Thyroid gland (tissue), 4 donors: ENCODE results near the gene DCUN1D2.

ENCODE experiments used
- POLR2A ChIP-seq, 2 donors: fragments of 450-650 bp; IDR thresholded peaks; one replicate each; pipeline ENCODE4 v1.6.1; 2017; ENCODE audit warnings: antibody characterized with exemption in 2 of 2, mild to moderate bottlenecking in 2 of 2, moderate library complexity in 1 of 2
- TF ChIP-seq, protein P1 (sequence below), 6 experiments: fragments of 200-600 bp in 3 of 6; fragments of 450-650 bp in 3 of 6; sonication (generic) in 3 of 6; IDR thresholded peaks; one replicate each; pipeline ENCODE4 v1.5.1; 2016 to 2019; ENCODE audit warnings: antibody characterized with exemption in 6 of 6, mild to moderate bottlenecking in 2 of 6, inconsistent platforms in 1 of 6, moderate library complexity in 1 of 6

DNA sequence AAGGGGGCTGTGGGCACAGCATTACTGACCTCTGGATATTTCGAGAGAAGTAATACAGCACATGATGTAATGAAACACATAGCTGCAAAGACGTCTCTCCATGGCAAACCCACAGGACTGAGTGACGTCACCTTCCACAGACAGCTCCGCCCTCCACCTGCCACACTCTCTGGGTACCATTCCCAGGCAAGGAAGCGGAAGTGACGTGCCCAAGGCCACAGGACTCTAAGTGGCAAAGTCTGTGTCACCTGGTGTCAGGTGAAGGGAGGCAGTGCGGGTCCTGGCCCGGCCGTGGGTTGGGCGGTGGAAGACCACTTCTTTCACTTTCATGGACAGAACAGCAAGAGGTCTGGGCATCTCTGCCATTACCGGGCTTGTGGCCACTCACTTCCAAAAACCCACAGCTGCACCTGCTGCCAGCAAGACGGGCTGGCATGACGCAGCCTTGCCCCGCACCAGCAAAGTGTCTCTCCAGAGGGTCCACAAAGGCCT lies 30.4 kb downstream of the DCUN1D2 start:
- TF ChIP-seq, protein P1, sequence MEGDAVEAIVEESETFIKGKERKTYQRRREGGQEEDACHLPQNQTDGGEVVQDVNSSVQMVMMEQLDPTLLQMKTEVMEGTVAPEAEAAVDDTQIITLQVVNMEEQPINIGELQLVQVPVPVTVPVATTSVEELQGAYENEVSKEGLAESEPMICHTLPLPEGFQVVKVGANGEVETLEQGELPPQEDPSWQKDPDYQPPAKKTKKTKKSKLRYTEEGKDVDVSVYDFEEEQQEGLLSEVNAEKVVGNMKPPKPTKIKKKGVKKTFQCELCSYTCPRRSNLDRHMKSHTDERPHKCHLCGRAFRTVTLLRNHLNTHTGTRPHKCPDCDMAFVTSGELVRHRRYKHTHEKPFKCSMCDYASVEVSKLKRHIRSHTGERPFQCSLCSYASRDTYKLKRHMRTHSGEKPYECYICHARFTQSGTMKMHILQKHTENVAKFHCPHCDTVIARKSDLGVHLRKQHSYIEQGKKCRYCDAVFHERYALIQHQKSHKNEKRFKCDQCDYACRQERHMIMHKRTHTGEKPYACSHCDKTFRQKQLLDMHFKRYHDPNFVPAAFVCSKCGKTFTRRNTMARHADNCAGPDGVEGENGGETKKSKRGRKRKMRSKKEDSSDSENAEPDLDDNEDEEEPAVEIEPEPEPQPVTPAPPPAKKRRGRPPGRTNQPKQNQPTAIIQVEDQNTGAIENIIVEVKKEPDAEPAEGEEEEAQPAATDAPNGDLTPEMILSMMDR (IDR thresholded peaks at IDR 0.05): no peak
- TF ChIP-seq POLR2A (IDR thresholded peaks at IDR 0.05): no peak
